MG63 (cell line): Measurements from ENCODE around the gene UBXN11. TPM values are rescaled to one million over a fixed set of nuclear protein-coding genes. Genes with fewer than 3 reads are reported as not detected.
"Not testable (repeated sequence)": the region's sequence is repeated elsewhere in the genome, so short reads cannot be mapped to it uniquely, and the experiment has no call there.

Source experiments
- DNase-seq: peaks from one replicate; pipeline ENCODE4 v3.0.0-alpha.2; 2020
- H3K27me3 ChIP-seq: fragments of 250-450 bp; sonication (Bioruptor Pico); 2 replicates; pipeline ENCODE4 v1.5.1; 2020; ENCODE audit warnings: mild to moderate bottlenecking, moderate library complexity
- H3K36me3 ChIP-seq: fragments of 250-450 bp; sonication (Bioruptor Pico); 2 replicates; pipeline ENCODE4 v1.5.1; 2020; ENCODE audit warnings: mild to moderate bottlenecking, moderate library complexity
- H3K4me3 ChIP-seq: fragments of 250-450 bp; sonication (Bioruptor Pico); 2 replicates; pipeline ENCODE4 v1.5.1; 2020; ENCODE audit warnings: mild to moderate bottlenecking, moderate library complexity
- H3K9me3 ChIP-seq: fragments of 250-450 bp; sonication (Bioruptor Pico); 2 replicates; pipeline ENCODE4 v1.5.1; 2020; ENCODE audit warnings: mild to moderate bottlenecking, moderate library complexity
- total RNA-seq: library from RNA; depleted of rRNA; stranded (reverse); fragments of >200 nt; shearing (Covaris generic); gene quantifications from 2 replicates; pipeline ENCODE4 v1.2.3, GENCODE V29; 2014; ENCODE audit warnings: low replicate concordance

Gene UBXN11
- total RNA-seq, 1 experiment from 2014 or later = 3.9 TPM

DNA sequence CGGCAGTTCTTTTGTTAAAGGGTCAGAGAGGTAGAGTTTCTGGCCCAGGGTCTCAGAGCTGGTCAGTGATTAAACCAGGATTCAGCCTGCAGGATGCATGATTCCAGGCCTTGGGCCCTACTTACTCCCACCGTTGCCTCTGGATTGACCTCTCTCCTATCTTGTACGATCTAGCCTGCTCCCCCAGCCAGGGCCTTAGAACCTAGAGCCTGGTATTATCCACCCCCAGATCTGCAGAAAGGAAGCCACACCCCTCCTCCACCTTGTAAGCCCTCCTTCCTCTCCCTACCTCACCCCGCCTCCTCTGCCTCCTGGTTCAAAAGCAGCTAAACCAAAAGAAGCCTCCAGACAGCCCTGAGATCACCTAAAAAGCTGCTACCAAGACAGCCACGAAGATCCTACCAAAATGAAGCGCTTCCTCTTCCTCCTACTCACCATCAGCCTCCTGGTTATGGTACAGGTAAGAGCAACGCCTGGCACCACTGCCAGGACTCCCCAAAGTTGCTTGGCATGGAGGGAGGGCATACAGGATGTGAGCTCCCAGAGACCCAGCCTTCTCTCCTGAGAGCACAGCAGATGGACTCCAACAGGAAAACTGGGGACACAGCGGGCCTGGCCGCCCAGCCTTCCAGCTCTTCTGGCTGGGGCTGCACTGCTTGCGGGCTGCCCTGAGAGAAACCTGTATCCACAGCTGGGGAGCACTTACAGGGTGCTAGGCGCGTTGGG lies 11.3 kb upstream of the UBXN11 start, which contains the start of gene CD52:
Gene CD52 (plus strand): TSS at position 347 of the 726 bp plus-strand sequence. CDS start 60 bp downstream, at position 407.
- no peak within 1 kb of the TSS for H3K4me3 ChIP-seq
- H3K27me3 ChIP-seq = no peaks in the 10 kb centered on the region
- H3K9me3 ChIP-seq = no peaks in the 10 kb centered on the region
- DNase-seq = no peak
- no peaks in the 10 kb centered on the region for H3K36me3 ChIP-seq

DNA sequence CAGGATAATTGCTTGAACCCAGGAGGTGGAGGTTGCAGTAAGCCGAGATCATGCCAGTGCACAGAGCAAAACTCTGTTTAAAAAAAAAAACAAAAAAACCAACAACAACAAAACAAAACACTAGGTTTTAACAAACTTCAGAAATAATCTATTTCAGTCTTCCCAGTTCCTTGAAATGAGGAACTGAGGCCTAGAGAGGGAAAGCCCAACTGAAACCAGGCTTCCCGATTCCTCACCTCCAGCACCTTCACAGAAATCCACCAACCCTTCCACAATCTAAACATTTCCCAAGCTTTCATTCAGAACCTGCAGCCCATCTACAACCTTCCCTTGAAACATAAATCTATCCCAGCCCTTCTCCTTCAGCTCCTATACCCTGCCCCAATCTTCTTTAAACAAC lies 10.7 kb upstream of the UBXN11 start:
- DNase-seq = no peak
- no peaks in the 10 kb centered on the region for H3K9me3 ChIP-seq
- no peak overlapping the region for H3K4me3 ChIP-seq
- no peaks in the 10 kb centered on the region for H3K36me3 ChIP-seq
- no peaks in the 10 kb centered on the region for H3K27me3 ChIP-seq

DNA sequence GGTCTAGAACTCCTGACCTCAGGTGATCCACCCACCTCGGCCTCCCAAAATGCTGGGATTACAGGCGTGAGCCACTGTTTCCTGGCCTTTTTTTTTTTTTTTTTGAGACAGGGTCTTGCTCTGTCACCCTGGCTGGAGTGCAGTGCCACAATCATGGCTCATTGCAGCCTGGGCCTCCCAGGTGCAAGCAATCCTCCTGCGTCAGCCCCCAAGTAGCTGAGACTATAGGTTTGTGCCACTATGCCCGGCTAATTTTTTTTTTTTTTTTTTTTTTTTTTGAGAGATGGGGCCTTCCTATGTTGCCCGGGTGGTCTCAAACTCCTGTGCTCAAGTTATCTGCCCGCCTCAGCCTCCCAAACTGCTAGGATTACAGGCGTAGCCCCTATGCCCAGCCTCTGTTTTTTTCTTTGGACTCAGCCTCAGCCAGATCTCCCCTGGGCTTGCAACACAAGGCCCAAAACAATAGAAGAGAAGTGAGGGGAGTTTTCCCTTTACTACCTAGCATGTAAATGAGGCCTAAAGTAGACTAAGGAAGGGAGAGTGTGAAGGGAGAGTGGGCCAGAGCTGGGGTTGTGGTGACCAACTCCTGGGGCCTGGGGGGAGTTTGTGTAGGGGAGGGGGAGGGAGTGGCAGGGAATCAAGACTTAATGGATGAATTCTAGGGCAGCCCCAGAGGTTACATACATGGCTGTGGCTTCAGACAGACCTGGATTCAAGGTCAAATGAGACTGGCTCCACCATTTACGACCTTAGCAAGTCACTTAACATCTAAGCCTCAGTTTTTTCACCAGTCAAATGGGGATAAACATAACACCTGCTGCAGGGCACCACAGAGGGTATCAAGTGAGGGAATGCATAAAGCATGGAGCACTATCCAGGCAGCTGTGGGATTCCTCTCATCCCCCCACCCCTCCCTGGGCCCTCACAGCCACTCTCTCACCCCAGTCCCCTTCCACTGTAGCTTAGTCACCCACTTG lies 9.7 kb upstream of the UBXN11 start:
- no peaks in the 10 kb centered on the region for H3K36me3 ChIP-seq

DNA sequence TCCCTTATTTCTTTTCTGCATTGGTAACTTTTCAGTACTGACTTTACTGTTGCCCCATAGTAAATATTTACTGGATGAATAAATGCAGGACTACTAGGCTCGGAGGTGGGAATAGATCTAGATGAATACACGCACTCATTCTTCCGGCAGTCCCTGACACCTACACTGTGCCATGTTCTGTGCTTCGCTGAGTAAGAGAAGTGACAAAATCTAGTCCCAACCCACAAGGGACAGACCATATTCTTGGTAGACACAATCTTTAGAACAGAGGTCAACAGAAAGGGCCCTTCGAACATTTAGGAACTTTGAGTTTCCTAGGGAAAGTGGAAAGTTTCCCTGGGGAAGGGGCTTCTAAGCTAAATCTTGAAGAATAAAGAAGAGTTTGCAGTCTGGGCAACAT lies 8.1 kb upstream of the UBXN11 start:
- no peak overlapping the region for H3K4me3 ChIP-seq
- no peak for DNase-seq
- no peaks in the 10 kb centered on the region for H3K36me3 ChIP-seq
- H3K9me3 ChIP-seq = no peaks in the 10 kb centered on the region
- no peaks in the 10 kb centered on the region for H3K27me3 ChIP-seq

More for the DNA sequence above, 9.7 kb upstream of the UBXN11 start:
- no peaks in the 10 kb centered on the region for H3K27me3 ChIP-seq
- H3K9me3 ChIP-seq = no peaks in the 10 kb centered on the region
- DNase-seq = no peak
- H3K4me3 ChIP-seq = no peak overlapping the region

DNA sequence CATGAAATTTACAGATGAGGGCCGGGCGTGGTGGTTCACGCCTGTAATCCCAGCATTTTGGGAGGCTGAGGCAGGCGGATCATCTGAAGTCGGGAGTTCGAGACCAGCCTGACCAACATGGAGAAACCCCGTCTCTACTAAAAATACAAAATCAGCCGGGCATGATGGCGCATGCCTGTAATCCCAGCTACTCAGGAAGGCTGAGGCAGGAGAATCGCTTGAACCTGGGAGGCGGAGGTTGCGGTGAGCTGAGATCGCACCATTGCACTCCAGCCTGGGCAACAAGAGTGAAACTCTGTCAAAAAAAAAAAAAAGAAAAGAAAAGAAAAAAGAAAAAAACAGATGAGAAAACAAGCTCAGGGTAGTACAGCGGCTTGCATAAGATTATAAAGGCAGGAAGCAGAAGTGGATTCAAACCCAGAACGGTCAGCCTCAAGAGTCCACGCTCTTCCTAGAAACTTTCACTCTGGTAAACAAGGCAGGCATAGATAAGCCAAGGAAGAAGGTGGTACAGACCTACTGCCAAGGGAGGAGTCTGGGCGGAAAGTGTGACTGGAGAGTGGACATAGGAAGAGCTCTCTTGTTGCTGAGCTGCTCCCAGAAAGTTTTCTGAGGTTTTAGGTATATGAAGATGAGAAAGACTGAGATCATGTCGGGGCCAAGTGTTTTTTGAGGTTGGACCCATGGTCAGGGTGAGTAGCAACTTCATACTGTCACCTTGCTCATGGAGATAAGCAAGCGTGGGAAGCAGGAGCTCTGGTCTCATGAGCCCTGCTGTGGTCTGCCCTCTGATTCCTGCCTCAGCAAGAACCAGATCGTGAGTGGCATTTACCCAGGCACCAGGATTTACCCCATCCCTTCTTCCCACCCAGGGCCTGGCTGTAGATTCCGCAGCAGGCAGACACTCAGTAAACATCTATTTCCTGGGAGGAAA lies 1.8 kb upstream of the UBXN11 start:
- H3K4me3 ChIP-seq, DNase-seq, H3K27me3 ChIP-seq, H3K9me3 ChIP-seq, H3K36me3 ChIP-seq: not testable (repeated sequence)

DNA sequence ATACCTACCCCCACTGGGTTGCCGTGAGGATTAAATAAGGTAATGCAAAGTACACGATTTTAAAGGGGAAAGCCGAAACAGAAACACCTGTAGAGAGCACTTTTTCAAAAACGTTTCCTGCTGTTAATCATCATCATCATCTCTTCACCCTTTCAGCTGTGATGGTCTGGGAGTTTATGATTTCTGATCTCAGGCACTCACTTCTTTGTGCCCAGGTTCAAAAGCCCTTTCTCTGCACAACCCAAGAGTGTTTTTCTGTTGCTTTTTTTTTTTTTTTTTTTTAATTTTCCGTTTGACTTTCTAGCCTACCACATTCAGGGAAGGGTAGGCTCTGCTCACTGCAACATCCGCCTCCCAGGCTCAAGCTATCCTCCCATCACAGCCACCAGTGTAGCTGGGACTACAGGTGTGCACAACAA lies 936 bp upstream of the UBXN11 start:
- Histone ChIP-seq H3K36me3 (no peaks in the 10 kb centered on the region), H3K4me3 (no peak overlapping the region), H3K9me3 (no peaks in the 10 kb centered on the region), H3K27me3 (no peaks in the 10 kb centered on the region)
- no peak for DNase-seq

DNA sequence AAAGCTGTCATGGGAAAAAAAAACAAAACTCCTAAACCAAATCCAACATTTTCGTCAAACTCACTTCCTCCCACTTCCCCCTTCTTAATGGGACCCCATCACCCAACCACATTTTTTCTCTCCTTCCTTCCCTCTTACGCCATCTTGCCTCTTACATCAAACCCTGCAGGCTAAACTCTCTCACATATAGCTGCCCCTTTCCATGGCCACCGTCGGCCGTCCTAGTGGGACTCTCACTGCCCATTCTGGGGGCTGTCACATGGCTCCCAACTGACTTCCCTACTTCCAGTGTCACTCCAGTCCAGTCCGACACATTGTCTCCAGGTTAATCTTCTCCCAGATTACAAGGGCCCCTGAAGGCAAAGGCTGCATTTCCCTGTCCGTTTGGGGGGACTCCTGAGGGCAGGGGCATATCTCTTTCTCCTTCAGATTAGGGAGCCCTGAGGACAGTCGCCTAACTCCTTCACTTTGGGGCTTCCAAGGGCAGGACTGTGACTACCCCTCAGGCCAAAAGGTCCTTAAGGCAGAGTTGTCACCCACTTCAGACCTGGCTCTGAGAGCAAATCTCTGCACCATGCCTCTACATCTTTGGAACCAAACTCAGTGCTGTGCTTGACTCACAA lies 658 bp downstream of the UBXN11 start:
- DNase-seq = no peak
- Histone ChIP-seq H3K36me3 (no peaks in the 10 kb centered on the region), H3K27me3 (no peaks in the 10 kb centered on the region), H3K4me3 (peak overlapping the region; percentile 82), H3K9me3 (no peaks in the 10 kb centered on the region)

DNA sequence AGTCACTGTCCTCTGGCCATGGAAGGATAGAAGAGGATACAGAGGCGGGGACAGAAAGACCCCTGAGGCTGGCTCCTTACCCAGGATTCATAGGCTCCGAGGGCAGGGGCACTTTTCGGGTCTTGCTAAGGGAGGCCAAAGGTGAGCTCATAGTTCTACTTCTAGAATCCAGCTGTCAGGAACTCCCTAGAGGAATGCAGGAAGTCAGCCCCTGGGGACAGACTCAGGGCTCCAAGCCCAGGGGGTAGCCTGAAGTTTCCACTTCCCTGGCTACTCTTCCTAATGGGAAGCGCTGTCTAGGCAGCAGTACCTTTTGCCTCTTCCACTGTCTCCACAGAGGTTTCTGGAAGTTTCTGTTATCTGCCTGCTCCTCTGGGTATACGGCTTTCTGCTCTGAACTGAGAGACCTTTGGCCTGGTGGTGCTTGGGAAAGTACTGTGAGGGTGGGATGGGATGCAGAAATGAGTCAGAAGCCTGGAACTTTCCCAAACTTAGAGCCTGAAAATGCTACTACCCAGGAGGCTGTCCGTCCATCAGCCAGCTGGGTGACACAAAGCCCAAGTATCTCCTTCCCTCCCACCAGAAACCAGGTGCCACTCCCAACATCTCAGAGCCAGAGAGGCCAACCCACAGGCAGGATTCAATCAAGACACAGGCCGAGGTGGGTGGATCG lies 3.6 kb downstream of the UBXN11 start:
- no peaks in the 10 kb centered on the region for H3K27me3 ChIP-seq
- peak; percentile 57 for DNase-seq
- H3K36me3 ChIP-seq = no peaks in the 10 kb centered on the region
- no peak overlapping the region for H3K4me3 ChIP-seq
- no peaks in the 10 kb centered on the region for H3K9me3 ChIP-seq

DNA sequence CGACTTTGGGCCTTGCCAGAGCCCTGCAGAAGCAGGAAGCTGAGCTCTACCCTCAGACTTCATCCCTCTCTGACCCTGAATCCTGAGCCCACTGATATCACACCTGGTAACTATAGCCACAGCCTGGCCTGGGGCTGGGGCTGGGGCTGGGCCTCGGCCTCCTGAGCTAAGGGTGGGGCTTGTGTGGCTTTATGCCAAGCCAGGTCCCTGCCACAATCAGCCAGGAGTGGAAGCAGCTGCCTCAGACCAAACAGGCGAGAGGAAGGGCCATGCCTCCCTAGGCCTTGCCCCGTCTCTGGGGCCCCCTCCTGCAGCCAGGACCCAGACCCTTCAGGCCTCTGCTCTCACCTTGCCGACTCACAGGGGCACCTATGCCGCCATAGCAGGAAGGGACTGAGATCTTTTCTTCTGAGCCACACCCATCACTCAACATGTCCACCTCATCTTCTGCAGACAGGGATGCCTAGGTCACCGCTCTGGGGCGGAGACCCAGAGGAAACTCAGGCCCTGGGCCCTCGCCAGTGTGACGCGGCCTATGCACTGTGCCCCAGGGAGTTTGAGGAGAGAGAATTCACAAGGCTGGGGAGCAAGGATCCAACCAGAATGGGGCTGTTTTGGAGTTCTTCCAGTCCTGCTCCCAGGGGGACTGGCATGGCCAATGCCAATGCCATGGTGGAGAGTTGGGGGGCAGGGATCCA lies 5.7 kb downstream of the UBXN11 start:
- H3K9me3 ChIP-seq = no peaks in the 10 kb centered on the region
- no peaks in the 10 kb centered on the region for H3K27me3 ChIP-seq
- H3K36me3 ChIP-seq = no peaks in the 10 kb centered on the region
- no peak for DNase-seq
- H3K4me3 ChIP-seq = no peak overlapping the region

DNA sequence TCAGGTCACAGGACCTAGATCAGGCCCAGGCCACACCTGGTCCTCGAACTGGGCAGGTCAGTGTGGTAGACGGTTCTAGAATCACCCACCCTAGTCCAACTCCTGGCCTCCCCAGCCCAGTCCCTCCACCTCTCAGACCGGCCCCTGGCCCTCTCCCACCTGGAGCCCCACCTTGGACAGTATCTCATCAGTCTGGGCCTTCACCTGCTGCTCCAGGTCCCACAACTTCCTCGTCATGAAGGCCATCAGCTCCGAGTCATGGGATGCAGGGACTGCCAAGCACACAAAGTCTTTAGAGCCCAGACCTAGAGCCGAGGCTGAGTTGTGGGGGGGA lies 8.7 kb downstream of the UBXN11 start:
- no peaks in the 10 kb centered on the region for H3K27me3 ChIP-seq
- no peaks in the 10 kb centered on the region for H3K9me3 ChIP-seq
- H3K36me3 ChIP-seq = no peaks in the 10 kb centered on the region
- no peak overlapping the region for H3K4me3 ChIP-seq
- DNase-seq = no peak

DNA sequence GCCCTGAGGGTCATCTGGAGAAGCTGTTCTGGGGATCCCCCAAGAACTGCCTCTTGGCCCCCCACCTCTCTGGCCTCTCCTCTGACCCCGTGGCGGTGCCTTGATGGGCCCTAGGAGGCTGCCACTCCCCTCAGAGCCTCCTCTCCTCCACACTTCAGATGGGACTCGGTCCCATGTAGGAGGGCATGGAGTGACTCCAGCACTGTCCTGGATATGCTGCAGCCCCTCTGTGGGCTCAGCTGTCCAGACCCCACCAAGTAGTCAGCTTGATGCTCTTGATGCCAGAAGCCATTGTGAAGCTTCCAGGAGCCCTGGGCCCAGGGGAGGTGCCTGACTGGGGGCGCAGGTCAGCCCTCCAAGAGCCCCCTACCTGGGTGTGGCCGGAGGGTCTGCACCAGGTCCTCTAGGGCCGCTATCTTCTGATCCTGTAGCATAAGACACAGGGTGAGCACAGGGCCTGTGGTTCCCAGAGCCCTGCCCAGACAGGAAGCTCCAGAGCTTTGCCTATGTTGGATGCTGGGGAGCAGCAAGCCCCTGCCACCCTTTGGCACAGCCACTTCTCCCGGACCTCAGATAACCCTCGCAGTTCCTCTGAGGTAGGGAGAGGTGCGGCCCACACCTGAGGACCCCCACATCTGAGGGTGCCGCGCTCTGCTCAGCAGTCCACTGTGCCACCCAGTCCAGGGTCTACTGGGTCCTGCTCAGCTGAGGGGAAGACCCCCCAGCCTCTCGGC lies 9.2 kb downstream of the UBXN11 start:
- DNase-seq = no peak
- no peak overlapping the region for H3K4me3 ChIP-seq
- no peaks in the 10 kb centered on the region for H3K9me3 ChIP-seq
- H3K36me3 ChIP-seq = no peaks in the 10 kb centered on the region
- no peaks in the 10 kb centered on the region for H3K27me3 ChIP-seq

DNA sequence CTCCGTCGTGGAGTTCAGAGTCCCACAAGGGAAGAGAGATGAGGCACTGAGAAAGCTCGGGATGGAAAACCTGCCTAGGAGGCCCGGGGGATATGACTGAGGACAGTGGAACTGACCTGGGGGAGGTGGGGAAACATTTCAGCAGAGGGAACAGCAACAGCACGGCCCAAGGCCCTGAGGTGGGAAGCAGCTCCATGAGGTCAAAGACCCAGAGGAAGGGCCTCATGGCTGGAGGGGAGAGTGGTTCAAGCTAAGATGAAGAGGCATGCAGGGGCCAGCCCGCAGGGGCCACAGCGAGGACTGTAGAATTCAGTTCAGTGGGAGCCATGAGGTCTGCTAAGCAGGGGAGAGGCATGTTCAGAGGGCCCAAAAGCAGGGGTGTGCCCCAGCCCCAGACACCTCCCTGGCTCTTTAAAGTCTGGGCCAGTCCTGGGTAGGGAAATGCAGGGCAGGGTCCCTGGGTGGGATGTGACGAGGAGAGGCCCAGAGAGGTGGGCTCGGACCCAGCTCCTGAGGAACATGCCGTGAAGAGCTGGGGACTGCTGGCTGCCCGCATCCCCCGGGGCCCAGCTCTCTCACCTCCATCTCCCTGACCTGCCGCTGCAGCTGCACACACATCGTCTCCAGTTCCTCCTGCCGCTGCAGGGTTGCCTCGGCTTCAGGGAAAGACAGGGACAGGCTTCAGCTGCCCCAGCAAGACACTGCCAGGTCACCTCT lies 9.9 kb downstream of the UBXN11 start:
- H3K4me3 ChIP-seq = no peak overlapping the region
- H3K27me3 ChIP-seq = no peaks in the 10 kb centered on the region
- H3K36me3 ChIP-seq = no peaks in the 10 kb centered on the region
- DNase-seq = no peak
- H3K9me3 ChIP-seq = no peaks in the 10 kb centered on the region

DNA sequence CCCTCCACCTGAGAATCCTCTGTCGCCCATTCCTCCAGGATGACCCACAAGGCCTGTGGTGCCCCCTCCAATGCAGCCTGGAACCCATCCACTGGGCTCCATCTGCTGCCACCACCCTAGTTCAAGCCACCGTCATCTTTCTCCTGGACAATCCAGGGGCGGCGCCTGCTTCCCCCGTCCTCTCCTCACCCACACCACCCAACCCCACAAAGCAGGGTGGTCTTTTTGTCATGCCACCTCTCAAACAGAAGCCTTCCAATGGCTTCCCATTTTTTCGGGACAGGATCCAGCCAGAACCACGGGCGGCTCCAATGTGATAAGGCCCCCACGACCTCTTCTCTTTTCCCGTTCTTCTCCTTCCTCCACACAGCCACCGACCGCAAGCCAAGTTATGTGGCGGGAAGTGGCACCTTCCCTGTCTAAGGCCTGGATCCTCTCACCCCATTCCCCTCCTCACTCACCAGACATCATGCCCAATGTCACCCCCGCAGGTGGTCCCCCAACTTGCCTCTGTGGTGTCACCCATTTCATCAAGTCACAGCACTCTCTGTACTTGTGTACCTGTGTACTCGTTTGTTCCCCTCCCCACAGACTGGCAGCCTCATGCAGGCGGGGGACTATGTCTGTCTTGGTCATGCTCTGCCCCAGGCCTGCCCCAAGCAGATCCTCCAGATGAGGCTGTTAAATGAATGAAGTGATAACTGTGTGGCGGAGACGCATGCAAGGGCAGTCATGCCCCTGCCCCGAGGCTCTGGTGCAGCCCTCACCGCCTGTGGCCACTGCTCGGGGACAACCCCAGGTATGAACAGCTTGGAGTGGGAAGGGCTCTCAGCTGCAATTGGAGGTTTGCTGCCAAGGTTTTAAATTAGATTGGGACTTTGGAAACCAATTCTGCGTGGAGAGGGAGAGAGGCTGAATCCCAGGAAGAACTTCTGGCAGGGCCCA lies 11.0 kb downstream of the UBXN11 start:
- DNase-seq = no peak
- no peaks in the 10 kb centered on the region for H3K36me3 ChIP-seq

More for the DNA sequence above, 11.0 kb downstream of the UBXN11 start:
- no peaks in the 10 kb centered on the region for H3K27me3 ChIP-seq
- no peaks in the 10 kb centered on the region for H3K9me3 ChIP-seq
- no peak overlapping the region for H3K4me3 ChIP-seq
